Effector CD8-positive, alpha-beta T cell (primary cell): ENCODE measurements around the gene FILIP1L.

Source experiments
- DNase-seq: peaks from one replicate; lab custom pipeline; 2025; lab: John Stamatoyannopoulos, UW

The FILIP1L gene

GRCh38 chr3:99795573-99795972 lies 318.7 kb downstream of the FILIP1L start:
- no peak for DNase-seq

- no peak for DNase-seq
Observed at GRCh38 chr3:99794485-99794884, 319.8 kb downstream of the FILIP1L start.

- no peak for DNase-seq
Observed at GRCh38 chr3:99789011-99789721, 325.1 kb downstream of the FILIP1L start.
